Measurements from ENCODE around the gene OPCML. TPM values are rescaled to one million over a fixed set of nuclear protein-coding genes. Genes with fewer than 3 reads are reported as not detected.

The OPCML gene
- total RNA-seq, 2 donors from 2014 or later: 0.34 TPM; not detected in 1

- WGBS: 93% methylated on average over 3 of the region's 3 CpGs
- no peak for DNase-seq (ENCODE audit: low spot score)
- Histone ChIP-seq H3K4me3 (no peak overlapping the region), H3K27ac (no peak overlapping the region), H3K27me3 (replicated peaks; ENCODE audit: insufficient read depth) (no peaks in the 10 kb centered on the region), H3K36me3 (no peaks in the 10 kb centered on the region), H3K9me3 (no peaks in the 10 kb centered on the region), H3K4me1 (replicated peaks) (no peaks in the 10 kb centered on the region)
- TF ChIP-seq POLR2A (IDR thresholded peaks at IDR 0.05): no peak
- intact Hi-C loops (cut with DNase I): no loop called here
These were observed 678.4 kb downstream of the OPCML start for GRCh38 chr11:132853886-132854285.

DNA sequence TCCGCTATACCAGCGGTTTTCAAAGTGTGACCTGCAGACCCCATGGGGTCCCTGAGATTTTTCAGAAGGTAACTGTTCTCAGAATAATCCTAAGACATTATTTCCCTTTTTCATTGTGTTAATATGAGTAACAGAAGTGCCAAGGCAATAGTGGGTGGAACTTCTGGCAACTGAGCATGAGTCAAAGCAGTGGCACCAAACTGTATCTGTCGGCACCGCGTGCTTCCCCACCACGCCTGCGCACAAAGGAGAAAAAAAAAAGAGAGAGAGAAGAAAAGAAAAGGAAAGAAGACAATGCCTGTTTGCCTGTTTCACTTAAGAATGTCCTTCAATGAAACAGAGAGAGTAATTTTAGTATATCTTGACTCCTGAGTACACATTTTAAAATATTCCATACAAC, 679.9 kb downstream of the OPCML start:
- H3K4me1 ChIP-seq (replicated peaks): no peaks in the 10 kb centered on the region
- no peaks in the 10 kb centered on the region for H3K27me3 ChIP-seq (replicated peaks; ENCODE audit: insufficient read depth)
- DNase-seq (ENCODE audit: low spot score): no peak
- intact Hi-C loops (cut with DNase I): no loop called here
- TF ChIP-seq CTCF (IDR thresholded peaks at IDR 0.05): no peak
- no peak for TF ChIP-seq POLR2A (IDR thresholded peaks at IDR 0.05)
- no peak for TF ChIP-seq POLR2AphosphoS5 (IDR thresholded peaks at IDR 0.05)
- no peaks in the 10 kb centered on the region for H3K9me3 ChIP-seq
- no peak overlapping the region for H3K4me3 ChIP-seq
- H3K27ac ChIP-seq: no peak overlapping the region
- no peaks in the 10 kb centered on the region for H3K36me3 ChIP-seq
- 91% methylated on average over 7 of the region's 7 CpGs for WGBS

- intact Hi-C loops (cut with DNase I): no loop called here
These were observed 681.1 kb downstream of the OPCML start for GRCh38 chr11:132851247-132851646.

GRCh38 chr11:132850266-132850665, 682.0 kb downstream of the OPCML start:
- Histone ChIP-seq H3K9me3 (no peaks in the 10 kb centered on the region), H3K36me3 (no peaks in the 10 kb centered on the region), H3K4me1 (replicated peaks) (no peaks in the 10 kb centered on the region), H3K27ac (no peak overlapping the region), H3K27me3 (replicated peaks; ENCODE audit: insufficient read depth) (no peaks in the 10 kb centered on the region), H3K4me3 (no peak overlapping the region)
- TF ChIP-seq POLR2A (IDR thresholded peaks at IDR 0.05) (no peak), POLR2AphosphoS5 (IDR thresholded peaks at IDR 0.05) (no peak), CTCF (IDR thresholded peaks at IDR 0.05) (no peak)
- WGBS: 69% methylated on average over 3 of the region's 3 CpGs
- intact Hi-C loops (cut with DNase I): no loop called here
- DNase-seq (ENCODE audit: low spot score): no peak

More at GRCh38 chr11:132851247-132851646, 681.1 kb downstream of the OPCML start:
- no peaks in the 10 kb centered on the region for H3K9me3 ChIP-seq
- TF ChIP-seq POLR2AphosphoS5 (IDR thresholded peaks at IDR 0.05) (no peak), POLR2A (IDR thresholded peaks at IDR 0.05) (no peak), CTCF (IDR thresholded peaks at IDR 0.05) (no peak)
- no peaks in the 10 kb centered on the region for H3K27me3 ChIP-seq (replicated peaks; ENCODE audit: insufficient read depth)
- no peaks in the 10 kb centered on the region for H3K36me3 ChIP-seq
- DNase-seq (ENCODE audit: low spot score): no peak
- no peak overlapping the region for H3K4me3 ChIP-seq
- H3K4me1 ChIP-seq (replicated peaks): no peaks in the 10 kb centered on the region
- no peak overlapping the region for H3K27ac ChIP-seq
- WGBS: 73% methylated on average over 2 of the region's 2 CpGs

GRCh38 chr11:132848336-132848735, 684.0 kb downstream of the OPCML start:
- Histone ChIP-seq H3K36me3 (no peaks in the 10 kb centered on the region), H3K27ac (no peak overlapping the region), H3K4me1 (replicated peaks) (no peaks in the 10 kb centered on the region), H3K27me3 (replicated peaks; ENCODE audit: insufficient read depth) (no peaks in the 10 kb centered on the region), H3K4me3 (no peak overlapping the region), H3K9me3 (no peaks in the 10 kb centered on the region)
- WGBS: 54% methylated on average over 2 of the region's 2 CpGs
- DNase-seq (ENCODE audit: low spot score): no peak
- intact Hi-C loops (cut with DNase I): no loop called here
- no peak for TF ChIP-seq CTCF (IDR thresholded peaks at IDR 0.05)
- no peak for TF ChIP-seq POLR2AphosphoS5 (IDR thresholded peaks at IDR 0.05)
- no peak for TF ChIP-seq POLR2A (IDR thresholded peaks at IDR 0.05)

Measured in prostate gland (tissue), 2 donors.